H9 (cell line): ENCODE results near the gene RERE. TPM values are rescaled to one million over a fixed set of nuclear protein-coding genes. Genes with fewer than 3 reads are reported as not detected.

ENCODE experiments used
- DNase-seq: peaks from one replicate; pipeline ENCODE4 v3.0.0-alpha.2; 2017
- H2AFZ ChIP-seq: one replicate; pipeline ENCODE4 v1.6.1; 2013; ENCODE audit warnings: mild to moderate bottlenecking, low read length, control low read depth, moderate library complexity
- H2AK5ac ChIP-seq: 2 replicates; pipeline ENCODE4 v1.6.1; 2013; ENCODE audit warnings: low read length, control low read depth, mixed read lengths; ENCODE audit not compliant: insufficient read length
- H2BK120ac ChIP-seq: one replicate; pipeline ENCODE4 v1.6.1; 2013; ENCODE audit warnings: low read depth, mild to moderate bottlenecking, low read length, control low read depth, inconsistent platforms; ENCODE audit not compliant: poor library complexity, severe bottlenecking
- H2BK12ac ChIP-seq: 2 replicates; pipeline ENCODE4 v1.6.1; 2013; ENCODE audit warnings: low read length, control low read depth, mixed read lengths, low read depth; ENCODE audit not compliant: insufficient read length
- H2BK15ac ChIP-seq: 2 replicates; pipeline ENCODE4 v1.6.1; 2013; ENCODE audit warnings: low read depth, low read length, control low read depth
- H2BK20ac ChIP-seq: one replicate; pipeline ENCODE4 v1.6.1; 2013; ENCODE audit warnings: low read depth, mild to moderate bottlenecking, low read length, control low read depth, inconsistent platforms; ENCODE audit not compliant: poor library complexity, severe bottlenecking
- H2BK5ac ChIP-seq: 2 replicates; pipeline ENCODE4 v1.6.1; 2013; ENCODE audit warnings: low read length, control low read depth, mixed read lengths; ENCODE audit not compliant: insufficient read length
- H3K14ac ChIP-seq: 2 replicates; pipeline ENCODE4 v1.6.1; 2013; ENCODE audit warnings: low read length, control low read depth; ENCODE audit not compliant: insufficient read depth
- H3K18ac ChIP-seq: 2 replicates; pipeline ENCODE4 v1.6.1; 2013; ENCODE audit warnings: low read depth, mild to moderate bottlenecking, mixed read lengths, low read length, control low read depth; ENCODE audit not compliant: insufficient read length
- H3K23ac ChIP-seq: 2 replicates; pipeline ENCODE4 v1.6.1; 2013; ENCODE audit warnings: low read length, control low read depth, mixed read lengths, low read depth; ENCODE audit not compliant: insufficient read length
- H3K23me2 ChIP-seq: 2 replicates; pipeline ENCODE4 v1.6.1; 2013; ENCODE audit warnings: low read depth, mild to moderate bottlenecking, mixed read lengths, low read length, control low read depth; ENCODE audit not compliant: insufficient read length, poor library complexity, severe bottlenecking
- H3K27ac ChIP-seq: 2 replicates; pipeline ENCODE4 v1.5.1; 2013; ENCODE audit warnings: low read length, control low read depth, mixed read lengths, low read depth; ENCODE audit not compliant: insufficient read length
- H3K27me3 ChIP-seq: 2 replicates; pipeline ENCODE4 v1.6.1; 2013; ENCODE audit warnings: low read length, control low read depth, inconsistent platforms; ENCODE audit not compliant: insufficient read depth
- H3K4ac ChIP-seq: 2 replicates; pipeline ENCODE4 v1.6.1; 2013; ENCODE audit warnings: low read depth, mild to moderate bottlenecking, control low read depth, inconsistent platforms, low read length, moderate library complexity
- H3K4me1 ChIP-seq: 2 replicates; pipeline ENCODE4 v1.6.1; 2013; ENCODE audit warnings: low read length, control low read depth, inconsistent platforms; ENCODE audit not compliant: insufficient read depth
- H3K4me2 ChIP-seq: 2 replicates; pipeline ENCODE4 v1.6.1; 2013; ENCODE audit warnings: low read length, control low read depth, mixed read lengths; ENCODE audit not compliant: insufficient read length, insufficient read depth
- H3K56ac ChIP-seq: 2 replicates; pipeline ENCODE4 v1.6.1; 2013; ENCODE audit warnings: low read depth, mild to moderate bottlenecking, mixed read lengths, low read length, control low read depth; ENCODE audit not compliant: insufficient read length
- H3K79me1 ChIP-seq: 2 replicates; pipeline ENCODE4 v1.6.1; 2013; ENCODE audit warnings: low read depth, mild to moderate bottlenecking, moderate library complexity, low read length, control low read depth, inconsistent platforms; ENCODE audit not compliant: insufficient read depth, poor library complexity, severe bottlenecking
- H3K79me2 ChIP-seq: 2 replicates; pipeline ENCODE4 v1.6.1; 2013; ENCODE audit warnings: low read length, control low read depth, inconsistent platforms; ENCODE audit not compliant: insufficient read depth
- H3K9ac ChIP-seq: 2 replicates; pipeline ENCODE4 v1.6.1; 2013; ENCODE audit warnings: low read length, control low read depth, mixed read lengths; ENCODE audit not compliant: insufficient read length; ENCODE audit errors: extremely low read depth
- H3K9me3 ChIP-seq: one replicate; pipeline ENCODE4 v1.6.1; 2013; ENCODE audit warnings: low read depth, low read length, inconsistent platforms; ENCODE audit not compliant: control insufficient read depth
- H3T11ph ChIP-seq: one replicate; pipeline ENCODE4 v1.6.1; 2013; ENCODE audit warnings: mild to moderate bottlenecking, low read length, control low read depth, inconsistent platforms
- H4K20me1 ChIP-seq: one replicate; pipeline ENCODE4 v1.6.1; 2013; ENCODE audit not compliant: control insufficient read depth, insufficient read length, insufficient read depth
- H4K5ac ChIP-seq: 2 replicates; pipeline ENCODE4 v1.6.1; 2013; ENCODE audit warnings: low read depth, mild to moderate bottlenecking, mixed read lengths, low read length, control low read depth; ENCODE audit not compliant: insufficient read length
- H4K8ac ChIP-seq: replicated peaks from 2 replicates; pipeline ENCODE4 v1.6.1; 2013; ENCODE audit warnings: low read length, control low read depth, mixed read lengths, low read depth; ENCODE audit not compliant: insufficient read length
- H4K91ac ChIP-seq: 2 replicates; pipeline ENCODE4 v1.6.1; 2013; ENCODE audit warnings: low read depth, mild to moderate bottlenecking, moderate library complexity, mixed read lengths, low read length, control low read depth; ENCODE audit not compliant: insufficient read length
- H3K27ac Mint-ChIP-seq, 3 experiments: 2 replicates in 2 of 3; 3 replicates in 1 of 3; pipeline ENCODE4 v1.8.0; 2020 to 2021; ENCODE audit warnings: mixed read lengths in 3 of 3, mild to moderate bottlenecking in 1 of 3, moderate library complexity in 1 of 3
- H3K27me3 Mint-ChIP-seq: 2 replicates; pipeline ENCODE4 v1.8.0; 2021; ENCODE audit warnings: low read depth, mild to moderate bottlenecking, moderate library complexity, mixed read lengths
- H3K36me3 Mint-ChIP-seq, 3 experiments: 2 replicates in 2 of 3; 3 replicates in 1 of 3; pipeline ENCODE4 v1.8.0; 2020 to 2021; ENCODE audit warnings: low read depth in 3 of 3, mixed read lengths in 3 of 3; ENCODE audit not compliant: insufficient read depth in 1 of 3
- H3K4me1 Mint-ChIP-seq, 2 experiments: 2 replicates each; pipeline ENCODE4 v1.8.0; 2020; ENCODE audit warnings: mixed read lengths in 2 of 2
- H3K4me3 Mint-ChIP-seq, 2 experiments: 2 replicates in 1 of 2; 3 replicates in 1 of 2; pipeline ENCODE4 v1.8.0; 2020 to 2021; ENCODE audit warnings: mild to moderate bottlenecking in 2 of 2, mixed read lengths in 2 of 2, moderate library complexity in 1 of 2
- H3K9me3 Mint-ChIP-seq, 2 experiments: 2 replicates in 1 of 2; 3 replicates in 1 of 2; pipeline ENCODE4 v1.8.0; 2020; ENCODE audit warnings: mild to moderate bottlenecking in 2 of 2, mixed read lengths in 2 of 2, moderate library complexity in 1 of 2
- WGBS: extraction: QIAGEN DNeasy Blood & Tissue Kit; methylation state at CpG from one replicate; pipeline ENCODE4 v1.1.7; 2013; ENCODE audit warnings: missing lambda C conversion rate, low lambda C conversion rate, mixed read lengths; ENCODE audit not compliant: insufficient read length; ENCODE audit errors: extremely low coverage; 5-methylcytosine and 5-hydroxymethylcytosine counted together
- long read RNA-seq: library from polyadenylated mRNA; unstranded; transcript quantifications from one replicate; pipeline ENCODE4 v2.0.0, GENCODE V29; 2020
- total RNA-seq: library from RNA; stranded (reverse); gene quantifications from 2 replicates; pipeline ENCODE4 v1.2.1, GENCODE V29; 2021
- TF ChIP-seq, protein P1 (sequence below): fragments of 200-600 bp; sonication (generic); conservative IDR thresholded peaks from 3 replicates; pipeline ENCODE4 v1.8.0; 2021; ENCODE audit warnings: antibody characterized with exemption, mild to moderate bottlenecking

The RERE gene
- 92.7 and 103 TPM in 2 replicates for total RNA-seq
- long read RNA-seq, partial matches to known transcripts = 11 of 28 reads
- long read RNA-seq, other reads (novel, unspliced or antisense) = 17 of 28 reads

DNA sequence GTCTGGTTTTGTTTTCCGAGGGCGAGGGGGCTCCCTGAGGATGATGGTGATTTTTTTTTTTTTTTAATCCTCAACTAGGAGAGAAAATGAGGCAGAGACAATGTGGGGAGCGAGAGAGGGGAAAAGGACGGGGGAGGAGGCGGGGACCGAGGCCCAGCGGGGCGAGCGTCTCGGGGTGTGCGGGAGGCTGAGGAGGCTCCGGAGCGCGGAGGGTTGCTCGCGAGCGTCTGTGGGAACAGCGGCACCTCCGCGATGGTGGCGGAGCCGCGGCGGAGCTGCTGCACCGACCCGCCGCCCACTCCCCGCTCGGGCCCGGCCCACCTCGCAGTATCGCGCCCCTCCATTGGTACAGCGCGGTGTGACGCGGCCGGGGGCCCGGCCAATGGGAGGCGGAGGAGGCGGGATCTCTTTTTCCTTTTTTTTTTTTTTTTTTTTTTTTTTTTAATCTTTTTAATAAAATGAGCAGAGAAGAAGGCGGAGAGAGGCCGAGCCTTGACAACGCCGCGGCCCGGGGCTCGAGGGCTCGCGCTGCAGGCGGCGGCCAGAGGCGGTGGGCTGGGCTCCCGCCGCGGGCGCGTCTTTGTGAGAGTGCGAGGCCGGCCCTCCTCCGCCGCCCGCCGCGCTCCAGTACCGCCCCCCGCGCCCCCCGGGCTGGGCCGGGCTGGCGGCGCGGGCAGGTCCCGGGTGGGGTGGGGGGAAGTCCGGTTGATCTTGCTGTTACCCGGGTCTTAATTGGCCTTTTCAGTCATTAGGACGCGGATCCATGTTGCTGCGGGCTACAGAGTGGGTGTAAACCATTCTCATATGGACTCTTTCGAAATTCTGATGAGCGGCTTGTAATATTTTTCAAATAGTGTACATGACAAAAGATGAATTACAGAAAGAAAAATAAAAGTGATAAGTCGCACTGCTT is at the start of gene RERE:
Gene RERE (minus strand): TSS at position 229 of the 913 bp plus-strand sequence.
- H3K79me2 ChIP-seq = peaks cover 17% of the 10 kb centered on the region; the same call in 1 of the 2 replicates
- no CpG with 5 or more reads among the region's 82 CpGs for WGBS
- H4K20me1 ChIP-seq = no peaks in the 10 kb centered on the region
- H3K4me1 Mint-ChIP-seq = peaks cover 45 to 50% of the 10 kb centered on the region in 2 experiments
- peak within 1 kb of the TSS; percentile 89 to 93 for H3K4me3 Mint-ChIP-seq
- H3K4me1 ChIP-seq = peaks cover 11% of the 10 kb centered on the region
- H3K56ac ChIP-seq = no peak within 1 kb of the TSS
- no peaks in the 10 kb centered on the region for H3K36me3 Mint-ChIP-seq
- H4K91ac ChIP-seq = no peak within 1 kb of the TSS
- H3K14ac ChIP-seq = peak within 1 kb of the TSS; percentile 85
- H2BK12ac ChIP-seq = no peak within 1 kb of the TSS
- H3K27ac ChIP-seq = peak within 1 kb of the TSS; percentile 51
- no peaks in the 10 kb centered on the region; a peak in 1 of 5 replicates for H3K9me3 Mint-ChIP-seq
- H2AFZ ChIP-seq = peak within 1 kb of the TSS; percentile 45
- H3K27ac Mint-ChIP-seq = peak within 1 kb of the TSS; percentile 97 to 99 (median 99)
- no peaks in the 10 kb centered on the region for H3K27me3 Mint-ChIP-seq
- no peak within 1 kb of the TSS for H2BK15ac ChIP-seq
- peak within 1 kb of the TSS; percentile 81 for H3K4me2 ChIP-seq
- DNase-seq = peak; percentile 90
- H2BK120ac ChIP-seq = no peak within 1 kb of the TSS
- no peaks in the 10 kb centered on the region for H3K27me3 ChIP-seq
- no peak within 1 kb of the TSS for H4K8ac ChIP-seq
- no peak within 1 kb of the TSS for H3K23ac ChIP-seq
- no peak within 1 kb of the TSS for H4K5ac ChIP-seq
- peaks cover 4% of the 10 kb centered on the region for H3K23me2 ChIP-seq
- H2BK5ac ChIP-seq = no peak within 1 kb of the TSS
- H3K18ac ChIP-seq = peak within 1 kb of the TSS; percentile 95
- H3K9ac ChIP-seq = peak within 1 kb of the TSS; percentile 81
- no peaks in the 10 kb centered on the region for H3K79me1 ChIP-seq
- no peak within 1 kb of the TSS for H3T11ph ChIP-seq
- no peak within 1 kb of the TSS; the same call in 1 of the 2 replicates for H3K4ac ChIP-seq
- no peak within 1 kb of the TSS for H2AK5ac ChIP-seq
- no peaks in the 10 kb centered on the region for H3K9me3 ChIP-seq
- H2BK20ac ChIP-seq = no peak within 1 kb of the TSS
- TF ChIP-seq, protein P1, sequence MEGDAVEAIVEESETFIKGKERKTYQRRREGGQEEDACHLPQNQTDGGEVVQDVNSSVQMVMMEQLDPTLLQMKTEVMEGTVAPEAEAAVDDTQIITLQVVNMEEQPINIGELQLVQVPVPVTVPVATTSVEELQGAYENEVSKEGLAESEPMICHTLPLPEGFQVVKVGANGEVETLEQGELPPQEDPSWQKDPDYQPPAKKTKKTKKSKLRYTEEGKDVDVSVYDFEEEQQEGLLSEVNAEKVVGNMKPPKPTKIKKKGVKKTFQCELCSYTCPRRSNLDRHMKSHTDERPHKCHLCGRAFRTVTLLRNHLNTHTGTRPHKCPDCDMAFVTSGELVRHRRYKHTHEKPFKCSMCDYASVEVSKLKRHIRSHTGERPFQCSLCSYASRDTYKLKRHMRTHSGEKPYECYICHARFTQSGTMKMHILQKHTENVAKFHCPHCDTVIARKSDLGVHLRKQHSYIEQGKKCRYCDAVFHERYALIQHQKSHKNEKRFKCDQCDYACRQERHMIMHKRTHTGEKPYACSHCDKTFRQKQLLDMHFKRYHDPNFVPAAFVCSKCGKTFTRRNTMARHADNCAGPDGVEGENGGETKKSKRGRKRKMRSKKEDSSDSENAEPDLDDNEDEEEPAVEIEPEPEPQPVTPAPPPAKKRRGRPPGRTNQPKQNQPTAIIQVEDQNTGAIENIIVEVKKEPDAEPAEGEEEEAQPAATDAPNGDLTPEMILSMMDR = no peak
